ENCODE results near the gene SNRNP40. TPM values are rescaled to one million over a fixed set of nuclear protein-coding genes. Genes with fewer than 3 reads are reported as not detected.

SNRNP40 gene
- 10 to 100 TPM in 1 of 2 donors, 1 to 10 TPM in 1; 8.7 to 23.9 TPM for polyA plus RNA-seq

GRCh38 chr1:31296486-31297276, at the start of gene SNRNP40, which contains the start of gene ZCCHC17:
Gene SNRNP40 (minus strand): TSS chr1:31296788. CDS start chr1:31296751, 37 bp downstream.
Gene ZCCHC17 (plus strand): TSS chr1:31297032. CDS start chr1:31310099, 13,067 bp downstream.
- H3K4me3 ChIP-seq (ENCODE audit: low read depth in 1 of 2, low read length in 2 of 2), result peak within 1 kb of the TSS; percentile 93 to 96
- no peaks in the 10 kb centered on the region for H3K9me3 ChIP-seq (ENCODE audit: control insufficient read depth in 2 of 2, insufficient read depth in 1 of 2, low read depth in 1 of 2, low read length in 1 of 2)
- H3K4me1 ChIP-seq (ENCODE audit: control insufficient read depth in 2 of 2, insufficient read depth in 2 of 2, low read length in 1 of 2), result peaks cover 0 to 3% of the 10 kb centered on the region in 2 donors
- peaks cover 2 to 5% of the 10 kb centered on the region in 2 donors for H3K36me3 ChIP-seq (ENCODE audit: control insufficient read depth in 2 of 2, insufficient read depth in 2 of 2, low read length in 1 of 2)
- 0% methylated on average over 51 to 53 of the region's 53 CpGs for WGBS, 2 donors
- H3K27ac ChIP-seq (ENCODE audit: low read depth in 2 of 2, low read length in 1 of 2), result peak within 1 kb of the TSS; percentile 94 to 97
- H3K27me3 ChIP-seq (ENCODE audit: control insufficient read depth in 1 of 2, insufficient read depth in 2 of 2, low read length in 2 of 2), result no peaks in the 10 kb centered on the region

- Histone ChIP-seq H3K9me3 (ENCODE audit: control insufficient read depth in 2 of 2, insufficient read depth in 1 of 2, low read depth in 1 of 2, low read length in 1 of 2) (no peaks in the 10 kb centered on the region), H3K36me3 (ENCODE audit: control insufficient read depth in 2 of 2, insufficient read depth in 2 of 2, low read length in 1 of 2) (no peaks in the 10 kb centered on the region), H3K27ac (ENCODE audit: low read depth in 2 of 2, low read length in 1 of 2) (no peak overlapping the region), H3K4me3 (ENCODE audit: low read depth in 1 of 2, low read length in 2 of 2) (no peak overlapping the region), H3K4me1 (ENCODE audit: control insufficient read depth in 2 of 2, insufficient read depth in 2 of 2, low read length in 1 of 2) (no peaks in the 10 kb centered on the region), H3K27me3 (ENCODE audit: control insufficient read depth in 1 of 2, insufficient read depth in 2 of 2, low read length in 2 of 2) (no peaks in the 10 kb centered on the region)
- 91 to 95% methylated on average over 2 of the region's 2 CpGs for WGBS, 2 donors
These were observed 49.0 kb upstream of the SNRNP40 start for GRCh38 chr1:31345635-31346034.

- WGBS, 2 donors, result 22 to 36% methylated on average over 1 of the region's 1 CpG
- H3K27me3 ChIP-seq (ENCODE audit: control insufficient read depth in 1 of 2, insufficient read depth in 2 of 2, low read length in 2 of 2), result no peaks in the 10 kb centered on the region
- H3K4me1 ChIP-seq (ENCODE audit: control insufficient read depth in 2 of 2, insufficient read depth in 2 of 2, low read length in 1 of 2), result no peaks in the 10 kb centered on the region
- no peak overlapping the region for H3K4me3 ChIP-seq (ENCODE audit: low read depth in 1 of 2, low read length in 2 of 2)
- H3K9me3 ChIP-seq (ENCODE audit: control insufficient read depth in 2 of 2, insufficient read depth in 1 of 2, low read depth in 1 of 2, low read length in 1 of 2), result no peaks in the 10 kb centered on the region
- H3K27ac ChIP-seq (ENCODE audit: low read depth in 2 of 2, low read length in 1 of 2), result no peak overlapping the region
- H3K36me3 ChIP-seq (ENCODE audit: control insufficient read depth in 2 of 2, insufficient read depth in 2 of 2, low read length in 1 of 2), result no peaks in the 10 kb centered on the region
These were observed 47.9 kb upstream of the SNRNP40 start for GRCh38 chr1:31344503-31344902.

DNA sequence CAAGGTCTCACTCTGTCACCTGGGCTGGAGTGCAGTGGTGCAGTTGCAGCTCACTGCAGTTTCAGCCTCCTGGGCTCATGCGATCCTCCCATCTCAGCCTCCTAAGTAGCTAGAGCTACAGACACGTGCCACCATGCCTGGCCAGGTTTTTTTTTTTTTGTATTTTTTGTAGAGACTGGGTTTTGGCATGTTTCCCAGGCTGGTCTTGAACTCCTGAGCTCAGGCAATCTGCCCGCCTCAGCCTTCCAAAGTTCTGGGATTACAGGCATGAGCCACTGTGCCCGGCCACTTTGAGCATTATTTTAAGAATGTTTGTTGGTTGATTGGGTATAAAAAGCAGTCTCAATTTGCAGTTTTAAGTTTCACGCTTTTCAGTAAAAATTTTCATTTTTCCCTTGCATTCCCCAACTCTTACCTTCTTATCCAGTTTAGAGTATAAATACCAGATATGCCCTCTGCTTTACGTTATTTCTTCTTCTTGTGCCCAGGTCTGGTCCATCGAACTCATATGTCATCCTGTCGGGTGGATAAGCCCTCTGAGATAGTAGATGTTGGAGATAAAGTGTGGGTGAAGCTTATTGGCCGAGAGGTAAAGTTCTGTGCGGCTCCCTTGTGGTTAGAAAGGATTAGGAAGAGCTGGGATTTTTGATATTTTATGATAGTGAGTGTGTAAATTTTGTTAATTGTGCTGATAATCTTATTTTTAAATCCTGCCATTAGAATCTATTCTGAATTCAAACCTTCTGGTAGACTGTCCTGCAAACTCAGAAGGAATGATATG, 40.3 kb upstream of the SNRNP40 start:
- Histone ChIP-seq H3K27me3 (ENCODE audit: control insufficient read depth in 1 of 2, insufficient read depth in 2 of 2, low read length in 2 of 2) (no peaks in the 10 kb centered on the region), H3K4me1 (ENCODE audit: control insufficient read depth in 2 of 2, insufficient read depth in 2 of 2, low read length in 1 of 2) (no peaks in the 10 kb centered on the region), H3K27ac (ENCODE audit: low read depth in 2 of 2, low read length in 1 of 2) (no peak overlapping the region), H3K4me3 (ENCODE audit: low read depth in 1 of 2, low read length in 2 of 2) (no peak overlapping the region), H3K9me3 (ENCODE audit: control insufficient read depth in 2 of 2, insufficient read depth in 1 of 2, low read depth in 1 of 2, low read length in 1 of 2) (no peaks in the 10 kb centered on the region), H3K36me3 (ENCODE audit: control insufficient read depth in 2 of 2, insufficient read depth in 2 of 2, low read length in 1 of 2) (no peaks in the 10 kb centered on the region)
- WGBS, 2 donors, result 79 to 85% methylated on average over 10 of the region's 10 CpGs

DNA sequence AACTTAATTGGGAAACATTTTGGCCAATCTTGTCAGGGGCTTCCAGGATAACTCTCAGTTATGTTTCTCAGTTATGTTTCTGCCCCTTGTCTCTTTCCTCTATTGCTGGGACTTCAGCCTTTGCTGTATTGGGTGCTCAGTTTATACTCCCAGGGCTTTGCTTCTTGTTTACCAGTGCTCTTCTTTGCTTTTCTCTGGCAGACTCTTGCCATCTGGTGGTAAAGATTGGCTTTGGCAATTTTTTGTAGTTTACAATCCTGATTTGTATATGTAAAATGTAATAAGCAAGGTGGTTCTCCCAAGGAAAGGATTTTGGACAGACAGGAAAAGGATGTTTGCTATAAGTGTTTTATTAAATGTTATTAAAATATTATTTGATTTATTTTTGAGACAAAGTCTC, 38.4 kb upstream of the SNRNP40 start:
- Histone ChIP-seq H3K9me3 (ENCODE audit: control insufficient read depth in 2 of 2, insufficient read depth in 1 of 2, low read depth in 1 of 2, low read length in 1 of 2) (no peaks in the 10 kb centered on the region), H3K27me3 (ENCODE audit: control insufficient read depth in 1 of 2, insufficient read depth in 2 of 2, low read length in 2 of 2) (no peaks in the 10 kb centered on the region), H3K27ac (ENCODE audit: low read depth in 2 of 2, low read length in 1 of 2) (no peak overlapping the region), H3K4me3 (ENCODE audit: low read depth in 1 of 2, low read length in 2 of 2) (no peak overlapping the region), H3K36me3 (ENCODE audit: control insufficient read depth in 2 of 2, insufficient read depth in 2 of 2, low read length in 1 of 2) (no peaks in the 10 kb centered on the region), H3K4me1 (ENCODE audit: control insufficient read depth in 2 of 2, insufficient read depth in 2 of 2, low read length in 1 of 2) (no peaks in the 10 kb centered on the region)

DNA sequence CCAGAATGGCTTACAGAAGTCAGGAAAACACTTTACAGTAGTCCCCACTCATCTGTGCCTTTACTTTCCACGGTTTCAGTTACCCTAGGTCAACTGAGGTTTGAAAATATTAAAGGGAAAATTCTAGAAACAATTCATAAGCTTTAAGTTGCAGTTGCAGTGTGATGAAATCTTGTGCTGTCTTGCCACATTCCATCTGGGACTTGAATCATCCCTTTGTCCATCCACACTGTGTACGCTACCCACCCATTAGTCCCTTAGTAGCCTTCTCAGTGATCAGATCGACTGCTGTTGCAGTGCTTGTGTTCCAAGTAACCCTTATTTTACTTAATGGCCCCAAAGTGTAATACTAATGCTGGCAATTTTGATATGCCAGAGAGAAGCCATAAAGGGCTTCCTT, 30.8 kb upstream of the SNRNP40 start:
- Histone ChIP-seq H3K36me3 (ENCODE audit: control insufficient read depth in 2 of 2, insufficient read depth in 2 of 2, low read length in 1 of 2) (peaks cover 0 to 7% of the 10 kb centered on the region in 2 donors), H3K27ac (ENCODE audit: low read depth in 2 of 2, low read length in 1 of 2) (no peak overlapping the region), H3K4me3 (ENCODE audit: low read depth in 1 of 2, low read length in 2 of 2) (no peak overlapping the region), H3K4me1 (ENCODE audit: control insufficient read depth in 2 of 2, insufficient read depth in 2 of 2, low read length in 1 of 2) (no peaks in the 10 kb centered on the region), H3K27me3 (ENCODE audit: control insufficient read depth in 1 of 2, insufficient read depth in 2 of 2, low read length in 2 of 2) (no peaks in the 10 kb centered on the region), H3K9me3 (ENCODE audit: control insufficient read depth in 2 of 2, insufficient read depth in 1 of 2, low read depth in 1 of 2, low read length in 1 of 2) (no peaks in the 10 kb centered on the region)
- WGBS, 2 donors, result 75 to 83% methylated on average over 3 of the region's 3 CpGs

GRCh38 chr1:31326461-31326860, 29.9 kb upstream of the SNRNP40 start:
- peaks cover 0 to 7% of the 10 kb centered on the region in 2 donors for H3K36me3 ChIP-seq (ENCODE audit: control insufficient read depth in 2 of 2, insufficient read depth in 2 of 2, low read length in 1 of 2)
- no peaks in the 10 kb centered on the region for H3K27me3 ChIP-seq (ENCODE audit: control insufficient read depth in 1 of 2, insufficient read depth in 2 of 2, low read length in 2 of 2)
- no peak overlapping the region for H3K27ac ChIP-seq (ENCODE audit: low read depth in 2 of 2, low read length in 1 of 2)
- no peaks in the 10 kb centered on the region for H3K4me1 ChIP-seq (ENCODE audit: control insufficient read depth in 2 of 2, insufficient read depth in 2 of 2, low read length in 1 of 2)
- WGBS, 2 donors, result 89 to 96% methylated on average over 1 of the region's 1 CpG
- H3K9me3 ChIP-seq (ENCODE audit: control insufficient read depth in 2 of 2, insufficient read depth in 1 of 2, low read depth in 1 of 2, low read length in 1 of 2), result no peaks in the 10 kb centered on the region
- no peak overlapping the region for H3K4me3 ChIP-seq (ENCODE audit: low read depth in 1 of 2, low read length in 2 of 2)

DNA sequence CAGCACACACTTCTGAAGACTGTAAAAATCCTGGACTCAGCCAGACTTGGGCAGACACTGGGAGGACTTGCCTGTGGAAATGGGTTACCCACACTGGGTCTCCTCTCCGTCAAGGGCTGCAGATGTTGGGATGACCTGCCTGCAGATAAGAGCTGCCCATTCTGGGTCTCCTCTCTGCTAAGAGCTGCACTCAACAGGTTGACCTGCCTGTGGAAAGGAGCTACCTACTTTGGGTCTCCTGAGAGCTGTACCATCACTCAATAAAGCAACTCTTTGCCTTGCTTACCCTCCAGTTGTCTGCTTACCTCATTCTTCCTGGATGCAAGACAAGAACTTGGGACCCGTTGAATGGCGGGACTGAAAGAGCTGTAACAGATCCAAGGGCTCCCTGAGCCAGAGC, 28.4 kb upstream of the SNRNP40 start:
- no peaks in the 10 kb centered on the region for H3K4me1 ChIP-seq (ENCODE audit: control insufficient read depth in 2 of 2, insufficient read depth in 2 of 2, low read length in 1 of 2)
- 95 to 97% methylated on average over 3 of the region's 3 CpGs for WGBS, 2 donors
- no peak overlapping the region for H3K4me3 ChIP-seq (ENCODE audit: low read depth in 1 of 2, low read length in 2 of 2)
- H3K36me3 ChIP-seq (ENCODE audit: control insufficient read depth in 2 of 2, insufficient read depth in 2 of 2, low read length in 1 of 2), result peaks cover 0 to 9% of the 10 kb centered on the region in 2 donors
- H3K9me3 ChIP-seq (ENCODE audit: control insufficient read depth in 2 of 2, insufficient read depth in 1 of 2, low read depth in 1 of 2, low read length in 1 of 2), result no peaks in the 10 kb centered on the region
- no peaks in the 10 kb centered on the region for H3K27me3 ChIP-seq (ENCODE audit: control insufficient read depth in 1 of 2, insufficient read depth in 2 of 2, low read length in 2 of 2)
- no peak overlapping the region for H3K27ac ChIP-seq (ENCODE audit: low read depth in 2 of 2, low read length in 1 of 2)

- H3K4me1 ChIP-seq (ENCODE audit: control insufficient read depth in 2 of 2, insufficient read depth in 2 of 2, low read length in 1 of 2), result no peaks in the 10 kb centered on the region
- 98 to 100% methylated on average over 4 of the region's 4 CpGs for WGBS, 2 donors
- no peak overlapping the region for H3K27ac ChIP-seq (ENCODE audit: low read depth in 2 of 2, low read length in 1 of 2)
- no peaks in the 10 kb centered on the region for H3K27me3 ChIP-seq (ENCODE audit: control insufficient read depth in 1 of 2, insufficient read depth in 2 of 2, low read length in 2 of 2)
- H3K9me3 ChIP-seq (ENCODE audit: control insufficient read depth in 2 of 2, insufficient read depth in 1 of 2, low read depth in 1 of 2, low read length in 1 of 2), result no peaks in the 10 kb centered on the region
- no peak overlapping the region for H3K4me3 ChIP-seq (ENCODE audit: low read depth in 1 of 2, low read length in 2 of 2)
- peaks cover 0 to 9% of the 10 kb centered on the region in 2 donors for H3K36me3 ChIP-seq (ENCODE audit: control insufficient read depth in 2 of 2, insufficient read depth in 2 of 2, low read length in 1 of 2)
These were observed 27.5 kb upstream of the SNRNP40 start for GRCh38 chr1:31324093-31324492.

Data from esophagus (tissue), 2 donors.